Left cardiac atrium (tissue), 4 donors: ENCODE results near the gene MIF. TPM values are rescaled to one million over a fixed set of nuclear protein-coding genes. Genes with fewer than 3 reads are reported as not detected.
"Not testable (repeated sequence)": the region's sequence is repeated elsewhere in the genome, so short reads cannot be mapped to it uniquely, and the experiment has no call there.

ENCODE experiments used
- ATAC-seq, 2 donors: fragments of 200-7000 bp; cut with Tn5 transposase; one replicate each; pipeline ENCODE4 v1.9.1; 2020; ENCODE audit warnings: mild to moderate bottlenecking in 2 of 2, moderate library complexity in 2 of 2
- DNase-seq: peaks from one replicate; pipeline ENCODE4 v3.0.0-alpha.2; 2020
- intact Hi-C, 2 donors: fragments of 100-400 bp; cut with DNase I; formaldehyde crosslinking; loops; one replicate each; pipeline versions ENCODE4 v1.14.1 to v1.15.1; 2022 to 2023
- long read RNA-seq: library from polyadenylated mRNA; unstranded; transcript quantifications from one replicate; pipeline ENCODE4 v2.0.0, GENCODE V29; 2021
- total RNA-seq, 2 donors: library from RNA; stranded (reverse); fragmentation: NEBNext Ultra II Directional; extraction: Animal tissue kit (Norgen Biotek cat#: 25700); gene quantifications; one replicate each; pipeline ENCODE4 v1.2.1, GENCODE V29; 2021
- donor health status: DM: no; HTN: yes; CAD: no.
- donor health status: DM: no; HTN: yes; CAD: no; lungs with severe emphysema.
- donor health status: DM: yes; HTN: yes; CAD: no.
- donor health status: Dilated cardiomyopathy.

The MIF gene
- total RNA-seq: 100 to 1,000 TPM; 292 to 347 TPM
- long read RNA-seq, transcript MIF-201 (3 exons, 939 nt): major isoform, 22 of 22 reads
- long read RNA-seq, partial matches to known transcripts: 0 of 22 reads
- long read RNA-seq, other reads (novel, unspliced or antisense): 0 of 22 reads

GRCh38 chr22:23893945-23894709, at the start of gene MIF:
MIF (plus strand) TSS chr22:23894383; CDS start chr22:23894475, 92 bp downstream.
- DNase-seq (peak; percentile 96), ATAC-seq (peak; percentile 93 to 94)
- intact Hi-C loops: no loop called here

GRCh38 chr22:23844739-23845202, 49.4 kb upstream of the MIF start:
- intact Hi-C loops: loop anchor here (5.0 to 10.0 kb wide), 3 partner anchors 77 to 302 kb away; partner anchors contain the start of gene CHCHD10 (in 2 of the 2)
- no peak for DNase-seq
- no peak for ATAC-seq

DNA sequence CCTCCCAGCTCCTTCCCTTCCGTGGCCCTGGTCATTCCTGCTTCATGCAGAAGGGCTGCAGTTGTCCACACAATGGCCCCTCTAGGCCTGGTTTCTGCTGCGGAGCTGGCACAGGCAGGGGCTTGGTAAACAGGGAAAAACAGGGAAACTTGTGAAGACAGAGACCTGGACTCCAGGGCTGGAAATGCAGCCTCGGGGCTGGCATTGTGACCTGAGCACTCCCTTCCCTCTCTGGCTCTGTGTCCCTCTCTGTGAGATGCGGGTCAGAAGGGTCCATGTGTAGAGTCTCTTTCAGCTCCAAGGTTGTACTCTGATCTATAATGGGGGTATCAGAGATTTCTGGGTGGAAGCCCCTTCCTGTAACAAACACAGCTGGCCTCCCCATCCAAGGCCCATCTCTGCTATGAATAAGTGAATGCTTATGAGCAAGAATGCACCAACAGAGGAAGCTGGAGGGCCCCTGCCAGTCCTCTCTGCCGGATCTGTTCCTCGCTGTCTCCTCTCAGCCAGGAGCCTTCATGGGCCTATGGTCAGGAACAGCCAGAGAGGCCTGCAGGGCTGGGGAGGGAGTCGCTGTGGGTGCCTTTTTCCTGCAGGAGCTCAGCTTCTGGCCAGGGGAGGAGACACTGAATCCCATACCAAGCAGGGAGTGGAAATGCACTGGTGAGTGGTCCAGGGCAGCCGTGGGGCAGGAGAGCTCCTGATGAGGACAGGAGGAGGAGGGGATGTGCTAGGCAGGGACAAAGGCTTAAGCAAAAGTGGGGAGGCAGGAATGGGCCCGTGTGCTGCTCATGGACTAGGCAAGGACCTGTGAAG, 48.7 kb upstream of the MIF start:
- intact Hi-C loops: loop anchor here (5.0 to 10.0 kb wide), 3 partner anchors 78 to 303 kb away; partner anchors contain the start of gene CHCHD10 (in 2 of the 2)
- DNase-seq: no peak
- no peak for ATAC-seq

- ATAC-seq (no peak), DNase-seq (no peak)
- intact Hi-C loops: loop anchor here (5.0 to 10.0 kb wide), 3 partner anchors 79 to 304 kb away; partner anchors contain the start of gene CHCHD10 (in 2 of the 2)
Observed at GRCh38 chr22:23846081-23846469, 48.1 kb upstream of the MIF start.

GRCh38 chr22:23847310-23847920, 46.8 kb upstream of the MIF start:
- no peak for ATAC-seq

DNA sequence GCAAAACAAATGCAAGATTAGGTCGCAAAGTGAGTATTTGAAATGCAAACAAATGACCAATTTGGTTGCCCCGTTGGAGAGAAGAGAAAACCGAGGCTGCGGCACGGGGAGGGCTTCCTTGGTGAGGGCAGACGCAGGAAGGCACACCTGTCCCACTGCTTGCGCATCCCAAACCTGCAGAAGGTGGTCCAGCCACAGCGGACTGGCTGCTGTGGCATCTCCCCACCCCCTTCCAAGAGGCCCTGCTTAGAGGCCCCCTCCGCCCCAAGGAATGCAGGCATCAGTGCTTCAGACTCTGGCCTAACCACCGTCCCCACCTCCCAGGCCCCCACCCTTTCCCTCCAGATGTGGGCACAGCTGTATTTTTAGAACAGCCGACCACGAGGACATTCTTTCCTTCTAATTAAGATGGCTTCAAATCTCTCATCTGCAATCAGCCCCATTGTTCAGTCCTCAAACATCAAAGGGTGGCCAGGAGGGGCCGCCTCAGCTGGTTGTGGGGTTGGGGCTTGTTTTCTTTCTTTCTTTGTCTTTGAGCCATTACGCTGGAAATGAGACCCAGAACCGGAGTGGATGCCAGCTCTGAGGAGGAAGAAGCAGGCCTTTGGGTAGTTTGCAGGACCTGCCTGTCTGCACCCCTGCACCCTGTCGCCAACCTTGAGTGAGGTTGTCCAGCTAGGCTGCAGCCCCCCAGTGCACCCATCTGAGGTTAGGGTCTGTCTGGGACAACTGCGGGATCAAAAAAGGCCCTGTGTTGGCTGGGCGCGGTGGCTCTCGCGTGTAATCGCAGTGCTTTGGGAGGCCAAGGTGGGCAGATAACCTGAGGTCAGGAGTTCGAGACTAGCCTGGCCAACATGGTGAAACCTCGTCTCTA, 46.0 kb upstream of the MIF start:
- no peak for ATAC-seq
- no peak for DNase-seq
- intact Hi-C loops: loop anchor here (5.0 to 10.0 kb wide), 3 partner anchors 81 to 306 kb away; partner anchors contain the start of gene CHCHD10 (in 2 of the 2)

More at GRCh38 chr22:23847310-23847920, 46.8 kb upstream of the MIF start:
- intact Hi-C loops: loop anchor here (5.0 to 10.0 kb wide), 3 partner anchors 80 to 305 kb away; partner anchors contain the start of gene CHCHD10 (in 2 of the 2)
- no peak for DNase-seq

DNA sequence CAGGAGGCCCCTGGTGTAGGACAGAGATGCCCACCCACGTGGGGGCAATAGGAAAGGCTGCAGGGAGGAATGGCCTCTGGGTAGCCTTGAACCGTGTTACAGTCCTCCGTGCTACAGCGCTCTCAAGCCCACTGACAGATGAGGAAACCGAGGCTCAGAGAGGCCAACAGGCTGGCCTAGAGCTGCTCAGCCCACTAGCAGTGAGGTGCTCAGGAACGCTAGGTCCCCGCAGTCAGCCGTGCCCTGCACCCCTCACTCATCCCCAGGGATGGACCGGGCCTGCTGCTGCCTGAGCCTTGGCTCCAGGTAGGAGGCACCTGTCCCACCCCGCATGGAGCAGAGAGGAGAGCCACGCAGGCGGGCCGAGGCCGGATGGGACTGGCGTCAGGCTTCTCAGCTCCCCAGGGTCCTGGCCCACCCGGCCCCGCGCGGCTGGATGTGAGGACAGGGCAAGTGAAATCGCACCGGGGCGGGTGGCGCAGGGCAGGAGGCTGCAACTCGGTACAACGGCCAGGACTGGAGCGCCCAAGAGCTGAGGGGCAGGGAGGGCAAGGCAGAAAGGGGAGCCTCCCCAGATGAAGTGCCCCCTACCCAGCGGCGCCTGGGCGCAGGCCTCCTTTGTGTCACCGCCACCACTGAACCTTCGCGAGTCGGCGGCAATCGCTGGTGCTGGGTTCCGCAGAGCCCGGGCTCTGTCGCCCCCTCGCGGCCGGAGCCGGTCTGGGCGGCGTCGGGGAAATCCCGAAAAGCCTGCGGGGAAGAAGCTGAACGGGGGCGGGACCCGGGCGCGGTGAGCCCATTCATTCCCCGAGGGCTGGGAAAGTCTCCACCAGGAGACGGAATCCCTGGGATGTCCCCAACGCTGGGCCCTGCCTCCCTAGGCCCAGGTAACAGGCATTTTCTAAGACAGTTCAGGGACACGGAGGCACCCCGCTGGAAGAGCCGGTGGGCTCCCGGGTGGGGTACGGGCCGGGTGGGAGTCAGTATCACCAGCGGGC, 44.9 kb upstream of the MIF start:
- DNase-seq: peak; percentile 85
- ATAC-seq: peak; percentile 64 to 70
- intact Hi-C loops: loop anchor here (5.0 to 10.0 kb wide), 3 partner anchors 82 to 307 kb away; partner anchors contain the start of gene CHCHD10 (in 2 of the 2)

GRCh38 chr22:23850136-23850611, 44.0 kb upstream of the MIF start:
- no peak for ATAC-seq
- DNase-seq: no peak
- intact Hi-C loops: no loop called here

DNA sequence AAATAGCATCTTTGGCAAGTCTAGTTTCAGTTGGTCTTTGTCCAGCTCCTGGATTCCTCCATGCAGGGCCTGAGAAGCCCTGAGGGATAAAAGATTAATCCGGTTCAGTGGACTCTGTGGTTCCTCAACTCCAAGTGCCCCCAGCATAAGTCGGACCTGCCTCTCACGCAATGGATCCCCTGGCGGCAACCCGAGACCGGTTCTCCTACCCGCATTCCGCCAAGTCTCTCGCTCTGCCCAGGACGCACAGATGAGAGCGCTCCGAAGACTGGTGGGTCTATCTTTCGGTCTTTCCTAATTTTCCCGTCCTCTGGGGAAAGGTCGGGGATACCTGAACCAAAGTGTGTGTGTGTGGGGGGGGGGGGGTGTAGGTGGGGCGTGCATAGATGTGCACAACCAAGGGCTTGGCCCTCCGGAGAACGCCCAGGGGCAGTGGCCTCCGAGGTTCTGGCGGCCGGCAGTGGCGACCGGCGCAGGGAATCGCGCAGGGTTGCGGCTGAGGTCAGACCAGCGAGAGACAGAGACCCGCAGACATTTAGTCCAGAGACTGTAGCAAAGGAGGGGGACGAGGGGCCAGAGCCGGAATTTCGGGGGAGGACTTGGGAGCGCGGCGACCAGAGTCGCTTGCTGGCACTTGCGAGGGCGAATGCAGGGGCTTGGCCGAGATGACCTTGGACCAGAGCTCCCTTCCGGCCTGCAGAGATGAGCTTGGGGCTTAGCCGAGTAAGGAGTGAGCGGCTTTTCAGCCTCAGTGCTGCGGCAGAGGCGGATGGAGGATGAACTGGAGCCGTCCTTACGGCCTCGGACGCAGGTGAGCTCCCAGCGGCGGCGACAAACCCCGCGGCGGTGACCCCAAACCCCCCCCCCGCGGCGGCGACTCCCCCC, 37.2 kb upstream of the MIF start:
- peak; percentile 52 for DNase-seq
- ATAC-seq: peak; percentile 58 to 70
- intact Hi-C loops: no loop called here

DNA sequence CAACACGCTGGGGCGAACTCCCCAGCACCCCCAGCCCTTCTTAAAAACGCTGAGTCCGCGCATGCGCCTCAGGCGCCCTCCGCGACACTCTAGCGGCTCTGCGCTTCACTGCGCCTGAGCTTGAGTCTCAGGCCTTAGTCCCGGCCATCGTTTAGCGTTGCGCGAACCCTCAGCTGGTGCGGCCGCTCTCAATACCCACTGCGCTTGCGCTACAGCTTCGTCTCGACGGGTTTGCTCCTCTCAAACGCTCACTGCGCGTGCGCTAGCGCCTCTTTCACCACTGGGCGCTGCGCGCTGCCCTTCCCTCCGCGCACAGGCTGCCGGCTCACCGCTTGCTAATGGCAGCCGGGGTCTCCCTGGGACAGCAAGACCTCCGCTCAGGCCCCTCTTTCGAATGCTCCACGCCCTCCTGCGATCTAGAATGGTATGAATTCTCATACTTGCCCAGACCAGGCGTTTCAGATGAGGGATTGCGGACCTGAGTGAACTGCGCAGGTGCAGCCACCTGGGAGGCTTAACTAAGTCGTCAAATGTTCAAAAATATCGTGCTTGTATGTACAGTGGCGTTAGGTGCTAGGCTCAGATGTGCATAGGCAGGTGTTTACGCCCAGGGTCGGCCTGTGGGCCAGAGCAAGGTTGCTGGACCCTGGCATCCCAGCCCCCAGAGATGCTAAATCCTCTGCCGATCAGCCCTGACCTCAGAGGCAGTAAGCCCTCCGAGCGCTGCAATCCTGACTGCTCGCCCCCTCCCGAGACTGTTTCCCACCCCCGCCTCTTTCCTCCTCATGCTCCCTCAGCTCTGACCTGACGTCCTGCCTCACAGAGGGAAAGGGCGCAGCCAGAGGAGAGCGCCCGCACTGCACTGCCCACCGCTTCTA, 36.3 kb upstream of the MIF start, which contains the start of gene SLC2A11:
Gene SLC2A11 (plus strand): TSS at position 270 of the 878 bp plus-strand sequence. CDS start 125 bp downstream, at position 395.
- ATAC-seq (peak; percentile 96 to 98), DNase-seq (peak; percentile 99)
- intact Hi-C loops: no loop called here

DNA sequence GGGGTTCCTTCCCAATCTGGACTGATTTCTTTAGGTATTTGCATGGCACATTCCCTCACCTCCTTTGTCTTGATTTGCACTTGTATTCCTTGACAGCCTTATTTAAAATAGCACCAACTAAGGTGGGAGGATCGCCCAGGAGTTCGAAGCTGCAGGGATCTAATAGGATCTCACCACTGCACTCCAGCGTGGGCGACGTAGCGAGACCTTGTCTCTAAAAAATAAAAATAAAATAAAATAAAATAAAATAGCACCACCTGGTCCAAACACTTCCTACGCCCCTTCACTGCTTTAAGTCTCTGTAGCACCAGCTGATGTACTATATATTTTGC, 35.7 kb upstream of the MIF start:
- intact Hi-C loops: no loop called here
- ATAC-seq (no peak), DNase-seq (no peak)

DNA sequence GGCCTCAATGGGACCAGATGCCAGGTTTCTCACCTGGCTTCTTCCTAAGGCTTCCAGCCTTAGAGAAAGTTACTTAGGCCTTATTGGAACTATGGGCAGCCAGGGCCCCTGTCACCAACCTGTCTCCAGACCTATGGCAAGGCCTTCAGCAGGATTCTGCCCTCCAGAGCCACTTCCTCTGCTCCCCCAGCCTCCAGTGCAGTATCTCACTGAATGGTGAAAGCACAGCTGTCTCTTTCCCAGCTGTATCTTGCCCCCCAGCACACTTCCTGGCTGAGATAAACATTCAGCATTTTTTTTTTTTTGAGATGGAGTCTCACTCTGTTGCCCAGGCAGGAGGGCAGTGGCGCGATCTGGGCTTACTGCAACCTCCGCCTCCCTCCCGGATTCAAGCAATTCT, 35.0 kb upstream of the MIF start:
- no peak for DNase-seq
- ATAC-seq: no peak
- intact Hi-C loops: no loop called here

DNA sequence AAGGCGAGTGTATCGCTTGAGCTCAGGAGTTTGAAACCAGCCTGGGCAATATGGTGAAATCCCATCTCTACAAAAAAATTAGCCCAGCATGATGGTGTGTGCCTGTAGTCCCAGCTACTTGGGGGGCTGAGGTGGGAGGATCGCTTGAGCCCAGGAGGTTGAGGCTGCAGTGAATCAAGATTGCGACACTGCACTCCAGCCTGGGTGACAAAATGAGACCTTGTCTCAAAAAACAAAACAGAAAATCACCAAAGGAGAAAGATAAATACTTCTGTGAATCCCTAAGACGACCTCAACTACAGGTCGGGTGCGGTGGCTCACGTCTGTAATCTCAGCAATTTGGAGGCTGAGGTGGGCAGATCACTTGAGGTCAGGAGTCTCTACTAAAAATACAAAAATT, 34.0 kb upstream of the MIF start:
- intact Hi-C loops, ATAC-seq, DNase-seq: not testable (repeated sequence)

DNA sequence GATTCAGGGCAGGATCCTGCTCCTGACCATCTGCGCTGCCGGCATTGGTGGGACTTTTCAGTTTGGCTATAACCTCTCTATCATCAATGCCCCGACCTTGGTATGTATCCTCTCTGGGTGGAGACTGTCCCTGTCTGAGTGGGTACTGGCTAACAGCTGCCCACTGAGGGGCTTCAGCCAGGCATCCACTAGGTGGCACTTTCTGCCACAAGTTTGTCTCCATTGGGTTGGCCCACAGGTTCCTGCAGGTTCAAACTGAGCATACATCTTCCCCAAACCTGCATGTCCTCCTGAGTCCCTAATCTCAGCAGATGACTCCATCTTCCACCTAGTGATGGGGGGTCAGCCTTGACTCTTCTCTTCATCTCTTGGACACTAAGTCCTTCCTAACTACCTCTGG, 32.1 kb upstream of the MIF start:
- intact Hi-C loops: no loop called here

More for the DNA sequence above, 32.1 kb upstream of the MIF start:
- ATAC-seq (no peak), DNase-seq (no peak)
